Common myeloid progenitor, CD34-positive (primary cell): ENCODE data around the gene PSMC6. TPM values are rescaled to one million over a fixed set of nuclear protein-coding genes. Genes with fewer than 3 reads are reported as not detected.

Source experiments
- CTCF ChIA-PET: fragments of 350-600 bp; sonication (Branson Sonifier 250); formaldehyde crosslinking; loops from one replicate; lab custom pipeline; 2021; ENCODE audit warnings: antibody characterized with exemption; lab: Charles Lee
- POLR2A ChIA-PET: fragments of 350-600 bp; sonication (Branson Sonifier 250); formaldehyde crosslinking; loops from one replicate; lab custom pipeline; 2021; ENCODE audit warnings: antibody characterized with exemption; lab: Charles Lee
- DNase-seq, 3 donors: peaks; one replicate each; pipeline versions ENCODE4 v3.0.0 to v3.0.0-alpha.2; 2013
- H3K27ac ChIP-seq, 2 experiments: 1 replicate in 1 of 2; 2 replicates in 1 of 2; pipeline ENCODE4 v1.7.0; 2013; ENCODE audit warnings: inconsistent platforms in 2 of 2, low read length in 2 of 2, mild to moderate bottlenecking in 2 of 2, low read depth in 1 of 2, moderate library complexity in 1 of 2; ENCODE audit not compliant: severe bottlenecking in 2 of 2, insufficient read depth in 1 of 2, poor library complexity in 1 of 2
- H3K27me3 ChIP-seq, 5 experiments: replicated peaks in 2 of 5; 1 replicate in 3 of 5; 2 replicates in 2 of 5; pipeline versions ENCODE4 v1.6.1 to v1.7.0; 2013; ENCODE audit warnings: low read length in 4 of 5, mild to moderate bottlenecking in 2 of 5, moderate library complexity in 2 of 5, inconsistent platforms in 1 of 5; ENCODE audit not compliant: insufficient read depth in 5 of 5, control insufficient read depth in 4 of 5
- H3K36me3 ChIP-seq, 4 experiments: 1 replicate in 2 of 4; 2 replicates in 2 of 4; pipeline versions ENCODE4 v1.6.1 to v1.7.0; 2013; ENCODE audit warnings: low read length in 3 of 4, control low read depth in 1 of 4, mild to moderate bottlenecking in 1 of 4; ENCODE audit not compliant: control insufficient read depth in 4 of 4, insufficient read depth in 4 of 4
- H3K4me1 ChIP-seq, 4 experiments: 1 replicate in 3 of 4; 2 replicates in 1 of 4; pipeline versions ENCODE4 v1.6.1 to v1.7.1; 2013; ENCODE audit warnings: low read length in 3 of 4, mild to moderate bottlenecking in 3 of 4, control low read depth in 1 of 4, inconsistent platforms in 1 of 4, moderate library complexity in 1 of 4; ENCODE audit not compliant: control insufficient read depth in 4 of 4, insufficient read depth in 4 of 4; ENCODE audit errors: control extremely low read depth in 1 of 4
- H3K4me3 ChIP-seq, 7 experiments: 1 replicate in 4 of 7; 2 replicates in 3 of 7; pipeline versions ENCODE4 v1.5.1 to v1.7.0; 2013; ENCODE audit warnings: mild to moderate bottlenecking in 7 of 7, low read length in 6 of 7, moderate library complexity in 6 of 7, inconsistent platforms in 2 of 7, low read depth in 2 of 7, control low read depth in 1 of 7; ENCODE audit not compliant: insufficient read depth in 4 of 7, control insufficient read depth in 1 of 7; ENCODE audit errors: extremely low read depth in 1 of 7
- H3K9me3 ChIP-seq, 5 experiments: 1 replicate in 4 of 5; 2 replicates in 1 of 5; pipeline versions ENCODE4 v1.6.1 to v1.7.1; 2013; ENCODE audit warnings: low read length in 4 of 5, mild to moderate bottlenecking in 2 of 5, inconsistent platforms in 1 of 5, low read depth in 1 of 5, moderate library complexity in 1 of 5; ENCODE audit not compliant: control insufficient read depth in 4 of 5, insufficient read depth in 2 of 5; ENCODE audit errors: control extremely low read depth in 1 of 5
- WGBS: methylation state at CpG from one replicate; pipeline ENCODE4 v1.1.5; 2013; ENCODE audit not compliant: insufficient coverage; 5-methylcytosine and 5-hydroxymethylcytosine counted together
- polyA plus RNA-seq: library from polyadenylated mRNA; unstranded; fragments of 120-200 nt; gene quantifications from one replicate; pipeline ENCODE4 v1.2.1, GENCODE V29; 2013

Gene PSMC6
- polyA plus RNA-seq = 123 TPM

DNA sequence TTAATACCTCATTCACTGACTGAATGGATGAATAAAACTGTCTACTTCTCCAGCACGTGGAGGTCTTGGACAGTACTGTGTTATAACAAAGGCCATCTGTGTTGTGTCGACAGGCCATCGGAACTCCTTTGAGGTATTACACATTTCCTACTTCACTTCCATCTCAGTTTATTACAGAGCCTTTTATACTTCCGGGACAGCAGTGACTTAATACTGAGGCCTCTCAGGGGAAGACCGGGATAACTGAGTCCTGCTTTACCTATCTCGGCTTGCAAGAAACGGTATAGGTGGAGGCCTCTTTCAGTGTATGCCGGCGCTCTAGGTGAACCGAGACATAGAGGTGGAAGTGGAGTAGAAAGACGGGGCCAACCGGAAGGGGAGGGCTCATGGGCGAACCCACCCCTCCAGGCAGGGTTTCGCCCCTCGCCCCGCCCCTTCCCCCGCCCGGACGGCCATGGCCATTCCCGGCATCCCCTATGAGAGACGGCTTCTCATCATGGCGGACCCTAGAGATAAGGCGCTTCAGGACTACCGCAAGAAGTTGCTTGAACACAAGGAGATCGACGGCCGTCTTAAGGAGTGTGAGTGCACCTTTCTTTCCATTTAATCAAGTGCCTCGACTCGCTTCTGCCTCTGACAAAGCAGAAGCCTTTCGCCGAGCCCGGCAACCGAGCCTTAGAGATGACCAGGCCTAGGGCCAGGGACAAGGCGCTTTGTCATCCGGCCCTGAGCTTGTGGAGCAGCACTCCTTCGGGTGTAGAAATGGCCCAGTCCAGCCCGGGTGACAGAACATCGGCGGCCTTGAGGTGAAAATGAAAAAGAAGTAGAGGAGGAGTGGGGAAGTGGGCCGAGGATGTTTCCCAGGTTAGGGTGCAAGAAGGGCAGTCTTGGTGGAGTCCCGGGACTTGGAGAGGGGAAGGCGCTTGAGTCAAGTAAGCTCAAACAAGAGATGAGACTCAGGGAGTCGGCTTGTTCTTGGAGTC is at the start of gene PSMC6:
PSMC6 (plus strand) TSS at position 477 of the 983 bp plus-strand sequence; CDS start at position 497, 20 bp downstream.
- peak; percentile 92 to 93 (median 93) for DNase-seq
- H3K27ac ChIP-seq = peak within 1 kb of the TSS; percentile 92 to 95
- ChIA-PET POLR2A (interaction anchor here (0.8 kb wide), 1 partner anchor 11 kb away, joined by 6 read pairs; the partner anchor contains the start of gene ERO1A), CTCF (interaction anchor here (0.7 to 1.4 kb wide), 4 partner anchors 15 to 155 kb away, joined by 3 read pairs; partner anchors contain the start of gene TXNDC16)
- H3K36me3 ChIP-seq = peaks cover 0 to 28% (median 19%) of the 10 kb centered on the region in 4 experiments
- no peaks in the 10 kb centered on the region for H3K9me3 ChIP-seq
- H3K27me3 ChIP-seq = no peaks in the 10 kb centered on the region
- WGBS = 0% methylated on average over 38 of the region's 43 CpGs
- H3K4me3 ChIP-seq = peak within 1 kb of the TSS; percentile 71 to 99 (median 92)
- peaks cover 6 to 23% (median 15%) of the 10 kb centered on the region in 4 experiments for H3K4me1 ChIP-seq

DNA sequence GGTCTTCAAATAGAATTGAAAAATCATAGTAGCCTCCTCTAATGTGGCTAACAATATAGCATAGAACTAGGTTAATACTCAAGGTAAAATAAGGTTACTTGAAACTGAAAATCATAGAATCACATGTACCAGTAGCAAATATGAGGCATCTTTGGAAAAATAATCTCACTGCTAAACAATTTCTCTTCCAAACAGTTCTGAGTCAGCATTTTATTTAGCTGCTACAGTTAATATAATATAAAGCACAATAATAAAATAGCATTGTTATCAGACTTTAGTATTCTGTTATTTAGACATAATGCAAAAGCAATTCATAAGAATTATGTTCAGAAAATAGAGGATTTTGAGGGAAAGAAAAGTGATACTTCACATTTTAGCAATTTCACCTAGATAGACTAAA is 46.7 kb upstream of the PSMC6 start:
- DNase-seq = no peak
- Histone ChIP-seq H3K27ac (no peak overlapping the region), H3K4me1 (no peaks in the 10 kb centered on the region), H3K9me3 (no peaks in the 10 kb centered on the region), H3K4me3 (no peak overlapping the region), H3K27me3 (no peaks in the 10 kb centered on the region), H3K36me3 (peaks cover 6 to 21% (median 16%) of the 10 kb centered on the region in 4 experiments)
- POLR2A ChIA-PET = no interaction called here
- CTCF ChIA-PET = no interaction called here

DNA sequence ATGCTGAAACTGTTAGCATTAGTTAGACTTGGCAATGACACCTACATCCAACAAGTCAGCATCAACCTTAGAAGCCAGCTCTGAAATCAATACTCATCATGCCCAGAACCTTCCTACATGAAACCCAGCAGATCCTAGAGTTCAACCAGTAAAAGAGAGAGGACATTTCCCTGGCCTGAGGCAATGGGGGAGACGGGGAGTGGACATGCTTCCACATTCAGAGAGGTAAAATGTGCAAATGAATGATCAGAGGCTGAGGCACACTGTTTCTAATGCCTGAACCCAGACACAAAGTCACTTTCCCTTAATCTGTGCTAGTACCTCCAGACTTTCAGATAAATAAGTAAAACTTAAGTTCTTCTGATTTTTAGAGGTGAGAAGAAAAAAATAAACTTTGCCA is 46.2 kb upstream of the PSMC6 start:
- Histone ChIP-seq H3K4me3 (no peak overlapping the region), H3K36me3 (peaks cover 9 to 23% (median 20%) of the 10 kb centered on the region in 4 experiments), H3K27ac (no peak overlapping the region), H3K9me3 (no peaks in the 10 kb centered on the region), H3K27me3 (no peaks in the 10 kb centered on the region), H3K4me1 (no peaks in the 10 kb centered on the region)
- ChIA-PET POLR2A (no interaction called here), CTCF (interaction anchor here (1.3 kb wide), 1 partner anchor 13 kb away, joined by 3 read pairs; no protein-coding TSS in a partner anchor)
- no peak for DNase-seq
- no CpG with 5 or more reads among the region's 1 CpG for WGBS

DNA sequence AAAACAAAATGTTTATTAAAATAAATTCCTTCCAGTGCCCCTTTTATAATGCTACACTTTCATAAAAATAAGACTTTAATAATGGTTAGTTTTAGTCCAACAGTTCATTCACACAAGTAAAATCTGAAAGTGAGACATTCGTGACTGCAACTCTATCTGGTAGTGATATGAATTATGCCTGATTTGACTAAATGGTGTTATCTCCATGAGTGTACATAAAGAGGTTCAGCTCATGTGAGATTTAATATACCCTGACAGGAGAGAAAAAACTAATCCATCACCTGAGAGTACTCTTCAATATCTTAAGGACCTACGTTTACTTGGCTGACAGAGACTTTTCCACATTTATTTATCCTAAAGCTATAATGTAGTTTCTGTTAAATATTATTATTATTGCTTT is 45.7 kb upstream of the PSMC6 start:
- Histone ChIP-seq H3K27ac (no peak overlapping the region), H3K4me3 (no peak overlapping the region), H3K9me3 (no peaks in the 10 kb centered on the region), H3K4me1 (no peaks in the 10 kb centered on the region), H3K27me3 (no peaks in the 10 kb centered on the region), H3K36me3 (peaks cover 10 to 28% (median 22%) of the 10 kb centered on the region in 4 experiments)
- no CpG with 5 or more reads among the region's 2 CpGs for WGBS
- CTCF ChIA-PET = interaction anchor here (1.3 kb wide), 1 partner anchor 13 kb away, joined by 3 read pairs; no protein-coding TSS in a partner anchor
- POLR2A ChIA-PET = no interaction called here
- DNase-seq = no peak

DNA sequence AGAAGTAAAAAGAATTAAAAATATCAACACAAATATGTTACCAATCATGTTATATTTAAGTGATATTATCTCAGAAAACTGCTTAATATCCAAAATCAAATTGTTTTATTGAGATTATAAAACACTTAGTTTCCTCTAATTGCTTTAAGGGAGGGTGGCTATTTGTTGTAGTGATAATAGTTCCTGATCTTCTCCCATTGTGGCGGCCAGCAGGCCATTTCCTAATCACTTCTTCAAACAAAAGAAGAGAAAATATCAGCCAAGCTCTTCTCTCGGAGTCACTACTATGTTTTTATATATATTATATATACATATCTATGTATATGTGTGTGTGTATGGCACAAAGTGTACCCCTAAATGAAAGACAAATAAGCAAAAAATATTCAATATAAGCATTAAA is 43.1 kb upstream of the PSMC6 start:
- POLR2A ChIA-PET = no interaction called here
- Histone ChIP-seq H3K36me3 (peaks cover 10 to 22% (median 16%) of the 10 kb centered on the region in 4 experiments), H3K4me3 (no peak overlapping the region), H3K27me3 (no peaks in the 10 kb centered on the region), H3K9me3 (no peaks in the 10 kb centered on the region), H3K27ac (no peak overlapping the region), H3K4me1 (no peaks in the 10 kb centered on the region)
- DNase-seq = no peak
- CTCF ChIA-PET = interaction anchor here (1.6 kb wide), 1 partner anchor 9 kb away, joined by 4 read pairs; no protein-coding TSS in a partner anchor
- WGBS = no CpG with 5 or more reads among the region's 2 CpGs

DNA sequence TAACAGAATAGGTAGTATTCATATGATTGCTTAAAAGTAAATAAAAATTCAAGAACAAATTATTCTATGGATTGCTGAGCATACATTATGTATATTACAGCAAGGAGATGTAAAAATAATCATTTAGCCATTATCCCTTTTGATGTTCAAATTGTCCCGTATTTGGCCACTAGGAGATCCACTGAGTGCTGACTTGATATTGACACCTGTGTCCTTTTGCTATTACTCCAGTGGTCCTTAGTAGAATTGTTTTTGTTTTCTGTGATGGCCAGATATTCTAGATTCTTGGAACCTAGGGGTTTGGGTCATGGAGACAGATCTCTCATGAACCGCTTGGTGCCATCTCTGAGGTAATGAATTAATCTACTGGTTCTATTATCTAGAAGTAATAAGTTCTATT is 28.4 kb upstream of the PSMC6 start:
- Histone ChIP-seq H3K4me1 (no peaks in the 10 kb centered on the region), H3K9me3 (no peaks in the 10 kb centered on the region), H3K36me3 (peaks cover 5 to 46% (median 21%) of the 10 kb centered on the region in 4 experiments), H3K27me3 (no peaks in the 10 kb centered on the region), H3K4me3 (no peak overlapping the region), H3K27ac (no peak overlapping the region)
- ChIA-PET POLR2A (interaction anchor here (1.1 kb wide), 1 partner anchor 127 kb away, joined by 3 read pairs; no protein-coding TSS in a partner anchor), CTCF (interaction anchor here (1.0 to 1.8 kb wide), 5 partner anchors 8 to 45 kb away, joined by 3 to 6 read pairs (median 4); no protein-coding TSS in a partner anchor)
- DNase-seq = peak; percentile 34 to 68 (median 60)
- 88% methylated on average over 1 of the region's 2 CpGs for WGBS
